Stimulated activated CD4-positive, alpha-beta T cell treated with anti-CD3 and anti-CD28 coated beads, TNF-alpha, amount 100 ng/mL, for 24 hours (primary cell): ENCODE data around the gene GRAMD4.

Experiments
- DNase-seq, 3 experiments: peaks; one replicate each; pipeline ENCODE4 v3.0.0-alpha.2; 2020; ENCODE audit warnings: low read depth in 3 of 3

GRAMD4 gene

DNA sequence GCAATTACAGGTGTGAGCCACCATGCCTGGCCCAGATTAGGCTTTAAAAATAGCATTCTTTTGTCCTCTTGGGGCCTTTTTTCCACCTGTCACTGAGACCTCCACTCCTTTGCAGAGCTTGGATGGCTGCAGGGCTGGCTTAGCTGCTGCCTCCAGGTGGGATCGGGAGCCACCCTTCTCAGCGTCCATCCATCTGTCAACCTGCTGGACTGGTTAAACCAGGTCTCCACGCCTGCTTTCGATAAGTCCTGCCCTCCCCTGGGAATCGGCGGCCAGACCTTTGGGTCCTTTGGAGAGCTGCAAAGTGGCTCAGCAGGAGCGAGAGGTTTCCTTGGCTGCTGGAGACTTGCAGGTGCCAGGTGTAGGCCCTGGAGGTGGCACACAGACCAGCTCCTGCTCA lies 23.4 kb upstream of the GRAMD4 start:
- DNase-seq = no peak

- no peak for DNase-seq
Observed at GRCh38 chr22:46598224-46598623, 22.0 kb upstream of the GRAMD4 start.

- DNase-seq = no peak
Observed at GRCh38 chr22:46598737-46599424, 21.3 kb upstream of the GRAMD4 start.

DNA sequence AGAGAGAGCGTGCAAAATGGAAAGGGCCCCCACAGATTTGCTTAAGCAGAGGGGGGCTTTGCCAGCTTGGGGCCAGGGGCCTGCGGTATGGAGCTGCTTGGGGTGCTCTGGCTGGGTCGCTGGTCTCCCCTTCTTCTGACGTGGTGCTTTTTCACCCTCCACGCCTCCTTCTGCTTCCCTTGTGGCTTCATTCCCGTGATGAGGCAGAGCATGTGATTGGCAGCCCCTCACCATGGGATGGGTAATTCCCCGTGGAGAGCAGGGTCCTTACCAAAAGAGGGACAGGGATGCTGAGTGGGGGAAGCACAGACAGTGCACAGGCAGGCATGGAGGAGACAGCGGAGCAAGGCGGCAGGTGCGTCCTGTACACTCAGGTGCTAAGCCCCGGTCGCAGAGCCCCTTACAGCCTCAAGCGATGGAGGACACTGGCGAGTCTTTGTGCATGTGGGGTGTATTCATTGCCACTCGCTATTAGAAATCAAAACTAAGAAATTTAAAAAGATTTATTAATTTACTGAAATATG lies 19.9 kb upstream of the GRAMD4 start:
- DNase-seq = no peak

DNA sequence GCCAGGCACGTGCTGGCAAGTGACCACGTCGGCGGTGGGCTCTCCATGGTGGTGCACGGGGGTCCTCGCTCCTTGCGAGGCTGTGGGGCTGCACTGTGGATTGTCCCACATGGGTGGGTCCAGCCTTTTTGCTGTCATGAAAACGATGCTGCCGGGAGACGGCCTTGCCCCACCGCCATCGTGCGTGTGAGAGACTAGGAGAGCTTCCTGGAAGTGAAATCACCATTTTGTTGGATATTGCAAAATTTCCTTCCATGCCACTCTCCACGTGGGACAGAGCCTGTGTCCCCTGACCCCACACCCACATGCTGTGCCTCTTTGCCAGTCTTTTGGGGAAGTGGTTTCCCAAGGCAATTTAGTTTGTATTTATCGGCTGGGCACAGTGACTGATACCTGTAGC lies 18.2 kb upstream of the GRAMD4 start:
- no peak for DNase-seq

- peak; percentile 31 to 78 (median 39) for DNase-seq
Observed at GRCh38 chr22:46604306-46604690, 15.9 kb upstream of the GRAMD4 start.

- no peak for DNase-seq
Observed at GRCh38 chr22:46605117-46605516, 15.1 kb upstream of the GRAMD4 start.

DNA sequence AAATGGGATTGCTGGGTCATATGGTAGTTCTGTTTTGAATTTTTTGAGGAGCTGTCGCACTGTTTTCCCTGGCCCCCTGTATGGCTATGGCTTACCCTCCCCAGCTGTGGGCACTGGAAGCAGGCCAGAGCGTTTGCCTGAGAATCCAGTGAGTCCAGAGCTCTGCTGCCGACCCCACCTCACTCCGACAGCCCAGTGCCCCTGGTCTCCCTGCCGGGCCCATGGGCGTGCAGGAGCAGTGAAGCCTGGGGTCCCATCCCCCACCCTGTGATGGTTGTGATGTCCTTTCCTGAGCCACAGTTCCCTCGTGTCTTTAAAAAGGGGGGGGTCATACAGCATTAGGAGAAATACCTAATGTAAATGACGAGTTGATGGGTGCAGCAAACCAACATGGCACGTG lies 13.3 kb upstream of the GRAMD4 start:
- no peak for DNase-seq

DNA sequence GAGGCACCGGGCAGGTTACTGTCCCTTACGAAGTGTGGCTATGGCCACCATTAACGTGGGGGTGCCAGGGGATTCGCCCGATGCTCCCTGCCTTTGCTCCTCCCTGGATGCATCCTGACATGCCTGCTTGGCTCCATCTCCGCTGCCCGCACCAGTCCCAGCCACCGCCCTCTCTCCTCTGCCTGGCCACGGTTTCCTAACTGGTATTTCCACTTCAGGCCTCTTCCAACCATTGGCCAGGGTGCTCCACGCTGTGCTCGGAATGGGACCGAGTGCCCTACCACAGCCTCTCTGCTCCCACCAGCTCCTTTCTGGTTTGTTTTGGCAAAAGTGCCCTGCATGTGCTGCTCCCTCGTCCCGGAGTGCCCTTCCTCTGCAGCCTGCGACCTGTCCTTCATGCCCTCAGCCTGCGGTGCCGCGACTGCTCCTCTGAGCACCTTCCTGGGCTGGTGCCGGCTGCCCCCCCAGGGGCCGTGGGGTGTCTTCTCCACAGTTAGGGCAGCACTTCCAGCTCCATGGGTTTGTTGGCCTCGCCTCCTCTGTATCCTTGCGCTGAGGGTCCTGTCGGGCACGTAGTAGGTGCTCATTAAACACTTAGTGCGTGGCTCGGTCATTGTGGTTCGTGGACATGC lies 12.6 kb upstream of the GRAMD4 start:
- DNase-seq = no peak

DNA sequence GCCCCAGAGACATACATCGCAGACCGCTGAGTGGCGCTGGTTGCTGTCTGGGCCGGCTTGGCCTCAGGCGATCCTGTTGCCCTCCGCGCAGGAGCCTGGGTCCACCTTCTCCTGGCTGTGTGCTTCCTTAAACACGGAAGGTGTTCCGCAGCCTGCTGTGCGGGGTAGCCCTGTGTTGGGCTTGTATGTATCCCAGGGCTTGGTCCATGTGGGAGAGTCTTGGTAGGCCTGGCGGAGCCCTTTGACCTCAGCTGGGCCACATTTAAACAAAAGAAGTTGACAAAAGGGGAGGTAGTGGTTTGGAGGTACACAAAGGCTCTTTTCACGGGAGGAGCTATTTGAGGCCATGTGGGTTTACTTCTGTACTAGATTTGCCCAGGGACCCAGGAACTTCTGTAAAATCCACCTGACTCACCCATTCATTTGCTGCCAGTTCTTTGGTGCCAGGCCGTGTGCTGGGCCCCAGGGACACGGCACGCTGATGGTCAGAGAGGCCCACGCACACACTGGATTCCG lies 11.0 kb upstream of the GRAMD4 start:
- no peak for DNase-seq

GRCh38 chr22:46609724-46610201 lies 10.4 kb upstream of the GRAMD4 start:
- no peak for DNase-seq

GRCh38 chr22:46610356-46610755 lies 9.8 kb upstream of the GRAMD4 start:
- DNase-seq = no peak

DNA sequence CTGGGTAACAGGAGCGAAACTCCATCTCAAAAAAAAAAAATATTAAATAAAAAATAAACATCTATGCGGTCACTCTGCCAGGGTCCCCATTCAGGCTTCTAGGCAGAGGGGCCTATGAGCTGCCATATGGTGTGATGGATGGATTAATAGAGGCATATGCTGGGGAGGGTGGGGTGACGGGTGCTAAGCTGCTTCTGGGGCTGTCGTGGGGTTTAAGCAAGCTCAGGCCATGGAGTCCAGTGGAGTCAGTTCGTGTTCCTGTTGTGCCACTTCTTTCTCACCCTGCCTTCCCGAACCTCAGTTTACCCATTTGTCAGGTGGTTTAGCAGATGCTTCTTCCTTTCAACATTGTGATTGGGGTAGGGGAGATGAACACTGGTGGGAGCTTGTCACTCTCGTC lies 9.0 kb upstream of the GRAMD4 start:
- no peak for DNase-seq

DNA sequence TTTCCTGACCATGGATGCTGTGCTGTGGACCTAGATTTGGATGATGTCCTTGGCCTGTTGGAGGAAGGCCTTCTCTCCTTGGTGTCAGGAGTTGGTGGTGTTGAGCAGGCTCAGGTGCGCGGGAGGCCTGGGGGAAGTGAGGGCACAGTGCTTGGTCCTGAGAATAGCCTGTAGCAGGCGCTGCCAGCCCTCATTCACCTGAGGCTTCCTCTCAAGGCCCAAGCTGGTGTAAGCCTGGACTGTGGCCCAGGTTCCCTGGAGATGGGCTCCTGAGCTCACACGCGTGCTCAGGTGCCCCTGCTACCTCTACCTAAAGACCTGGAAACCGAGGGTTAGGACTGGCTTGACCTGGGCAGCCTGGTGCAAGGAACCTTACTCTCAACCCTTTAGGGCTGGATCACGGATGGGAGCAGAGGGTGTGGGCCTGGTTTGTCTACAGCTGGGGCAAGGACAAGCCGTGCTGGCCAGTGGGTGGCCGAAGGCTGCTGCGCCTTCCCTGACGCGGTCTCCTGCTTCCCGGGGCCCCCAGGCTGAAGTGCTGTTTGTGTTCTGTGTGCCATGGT lies 7.8 kb upstream of the GRAMD4 start:
- DNase-seq = no peak

- DNase-seq = peak in 1 of 3 experiments; percentile 29
Observed at GRCh38 chr22:46612904-46613605, 7.1 kb upstream of the GRAMD4 start.

GRCh38 chr22:46613606-46614021 lies 6.6 kb upstream of the GRAMD4 start:
- DNase-seq = peak in 1 of 3 experiments; percentile 28

DNA sequence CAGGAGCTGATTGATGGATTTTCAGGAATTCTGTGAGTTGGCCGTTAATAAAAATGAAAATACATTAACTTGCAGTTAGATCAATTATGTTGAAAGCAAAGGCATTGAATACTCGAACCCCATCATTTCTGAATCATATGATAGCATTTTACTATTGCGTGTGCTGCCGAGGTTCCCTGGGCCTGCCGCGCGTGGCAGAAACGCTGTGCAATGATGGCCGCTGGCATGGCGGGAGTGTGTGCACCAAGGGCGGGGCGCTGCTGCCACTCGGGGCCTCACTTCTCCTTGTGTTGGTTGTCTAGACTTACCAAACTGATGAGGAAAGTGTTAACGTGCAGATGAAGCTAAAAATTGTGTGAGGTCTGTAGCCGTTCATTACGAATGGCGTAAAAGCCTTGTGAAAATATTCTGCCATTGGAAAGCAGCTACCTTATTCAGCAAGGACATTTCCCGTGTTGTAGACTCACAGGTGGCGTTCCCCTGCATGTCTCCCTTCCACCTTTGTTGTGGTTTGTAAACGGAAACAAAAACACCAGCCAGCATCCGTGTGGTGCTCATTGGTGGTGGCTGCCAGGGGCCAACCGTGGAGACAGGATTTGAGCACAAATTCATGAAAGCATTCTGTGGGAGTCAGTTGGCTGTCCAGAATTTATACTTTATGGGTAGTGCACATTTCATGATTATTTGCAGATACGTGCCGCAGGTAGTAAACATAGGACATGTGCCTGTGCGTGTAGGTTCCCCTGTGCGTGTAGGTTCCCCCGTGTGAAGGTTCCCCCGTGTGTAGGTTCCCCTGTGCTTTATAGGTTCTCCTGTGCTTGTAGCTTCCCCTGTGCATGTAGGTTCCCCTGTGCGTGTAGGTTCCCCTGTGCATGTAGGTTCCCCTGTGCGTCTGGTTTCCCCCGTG lies 5.9 kb upstream of the GRAMD4 start:
- DNase-seq = peak; percentile 35 to 52 (median 42)

DNA sequence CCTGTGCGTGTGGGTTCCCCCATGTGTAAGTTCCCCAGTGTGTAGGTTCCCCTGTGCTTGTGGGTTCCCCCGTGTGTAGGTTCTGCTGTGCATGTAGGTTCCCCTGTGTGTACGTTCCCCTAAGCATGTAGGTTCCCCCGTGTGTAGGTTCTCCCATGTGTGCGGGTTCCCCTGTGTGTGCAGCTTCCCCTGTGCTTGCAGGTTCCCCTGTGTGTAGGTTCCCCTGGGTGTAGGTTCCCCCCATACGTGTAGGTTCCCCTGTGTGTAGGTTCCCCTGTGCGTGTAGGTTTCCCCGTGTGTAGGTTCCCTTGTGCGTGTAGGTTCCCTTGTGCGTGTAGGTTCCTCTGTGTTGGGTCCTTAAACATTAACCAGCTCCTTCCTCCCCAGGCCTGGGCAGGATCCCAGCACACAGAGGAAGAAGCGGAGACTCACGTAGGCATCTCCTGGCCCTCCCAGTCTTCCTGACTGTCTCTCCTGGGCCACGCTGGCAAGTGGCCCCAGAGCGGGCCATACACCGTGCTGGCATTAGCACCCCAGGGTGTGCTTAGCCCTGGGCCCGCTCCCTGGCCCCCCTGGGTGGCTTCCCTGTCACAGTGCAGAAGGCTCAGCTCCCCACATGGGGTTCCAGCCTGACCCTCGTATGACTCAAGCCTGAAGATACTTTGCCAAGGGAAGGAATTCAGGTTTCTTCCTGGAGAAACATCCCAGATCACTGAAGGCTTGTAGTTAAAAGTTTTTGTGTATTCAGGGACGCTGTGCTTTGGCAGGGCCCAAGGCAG lies 2.8 kb upstream of the GRAMD4 start:
- DNase-seq = no peak

DNA sequence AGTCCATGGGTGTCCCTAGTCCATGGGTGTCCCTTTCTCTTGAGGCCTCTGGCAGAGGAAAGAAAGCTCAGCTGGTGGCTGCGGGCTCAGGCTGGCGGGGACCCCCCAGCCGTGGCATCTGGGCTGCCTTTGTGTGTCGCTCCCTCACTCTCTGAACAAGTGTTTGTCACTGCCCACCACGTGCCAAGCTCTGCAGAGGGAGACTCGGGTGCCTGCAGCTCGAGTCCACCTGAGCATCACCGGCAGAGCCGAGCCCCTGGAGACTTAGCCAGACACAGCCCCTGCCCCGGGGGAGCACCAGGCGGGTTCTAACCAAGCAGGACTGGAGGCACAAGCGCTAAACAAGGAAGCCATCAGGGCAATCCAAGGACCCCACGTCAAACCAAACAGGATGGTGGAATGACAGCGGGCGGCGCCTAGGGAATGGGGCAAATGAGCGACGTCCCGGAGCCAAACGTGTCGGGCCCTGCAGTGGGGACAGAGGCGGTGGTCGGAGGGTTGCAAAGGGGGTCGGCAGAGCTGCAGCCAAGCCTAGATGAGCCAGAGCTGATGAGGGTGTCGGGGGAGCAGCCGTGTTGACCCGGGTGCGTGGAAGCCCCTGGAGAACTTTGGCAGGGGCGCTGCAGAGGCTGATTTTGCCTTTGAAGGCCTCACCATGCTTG lies 2.1 kb upstream of the GRAMD4 start:
- no peak for DNase-seq

- no peak for DNase-seq
Observed at GRCh38 chr22:46618667-46619066, 1.5 kb upstream of the GRAMD4 start.
